ENCODE data around the gene ATP6V1D. TPM values are rescaled to one million over a fixed set of nuclear protein-coding genes. Genes with fewer than 3 reads are reported as not detected.

Gene ATP6V1D
- total and polyA plus RNA-seq, 2 of the 8 experiments (the other 6 are each of a cell fraction or from before 2014, with no cell fraction given), result 45.1 to 76.3 TPM

GRCh38 chr14:67395086-67395875 is 35.7 kb upstream of the ATP6V1D start:
- H3K9ac ChIP-seq (replicated peaks in 1 of 4; ENCODE audit: extremely low read depth in 1 of 4, low read depth in 3 of 4, low read length in 3 of 4), result no peak overlapping the region
- H3K4me3 ChIP-seq (ENCODE audit: extremely low read depth in 1 of 4, insufficient read depth in 2 of 4, low read depth in 3 of 4, low read length in 4 of 4), result no peak overlapping the region
- H3K79me1 ChIP-seq (ENCODE audit: low read depth, low read length), result no peaks in the 10 kb centered on the region
- H2BK12ac ChIP-seq (ENCODE audit: low read depth, low read length), result no peak overlapping the region
- no peak overlapping the region for H3K14ac ChIP-seq (ENCODE audit: insufficient read length)
- H3K27ac ChIP-seq (ENCODE audit: low read depth, low read length), result no peak overlapping the region
- no peak overlapping the region for H2BK20ac ChIP-seq (ENCODE audit: low read length)
- H3K4me2 ChIP-seq (ENCODE audit: insufficient read depth in 1 of 2, low read depth in 2 of 2, low read length in 2 of 2), result no peak overlapping the region
- H2AFZ ChIP-seq (ENCODE audit: low read length), result no peak overlapping the region
- no peak overlapping the region for H2BK120ac ChIP-seq (replicated peaks; ENCODE audit: low read depth, low read length)
- CTCF ChIA-PET (ENCODE audit: partially characterized antibody), result interaction anchor here (1.5 to 1.8 kb wide), 3 partner anchors 12 to 33 kb away, joined by 3 to 6 read pairs (median 4); no protein-coding TSS in a partner anchor
- no peaks in the 10 kb centered on the region for H3K9me3 ChIP-seq (ENCODE audit: insufficient read depth in 2 of 2, low read depth in 1 of 2, low read length in 1 of 2)
- no peak overlapping the region for H4K91ac ChIP-seq (replicated peaks; ENCODE audit: insufficient read length, low read length)
- POLR2A ChIA-PET (ENCODE audit: partially characterized antibody), result interaction anchor here (1.3 kb wide), 1 partner anchor 10 kb away, joined by 4 read pairs; no protein-coding TSS in a partner anchor
- no peak for FAIRE-seq
- H2BK15ac ChIP-seq (ENCODE audit: low read length), result no peak overlapping the region
- H3K4ac ChIP-seq (replicated peaks; ENCODE audit: insufficient read length, low read depth, low read length), result no peak overlapping the region
- no peak overlapping the region for H3K18ac ChIP-seq (ENCODE audit: extremely low read depth, low read length)
- H3K79me2 ChIP-seq (ENCODE audit: control insufficient read depth in 1 of 2, insufficient read depth in 2 of 2, low read length in 2 of 2), result no peaks in the 10 kb centered on the region
- no peaks in the 10 kb centered on the region for H4K20me1 ChIP-seq (replicated peaks in 1 of 2; ENCODE audit: control insufficient read depth in 1 of 2, insufficient read depth in 2 of 2, low read length in 2 of 2)
- no peak overlapping the region for H3K23ac ChIP-seq (ENCODE audit: insufficient read length)
- 87% methylated on average over 16 of the region's 16 CpGs; no CpG with 5 or more reads in 1 of the 2 experiments for WGBS, 2 experiments (ENCODE audit: extremely low coverage in 1 of 2, insufficient coverage in 1 of 2, insufficient read length in 1 of 2, insufficient replicate concordance in 2 of 2, low coverage in 1 of 2, low lambda C conversion rate in 2 of 2, missing lambda C conversion rate in 1 of 2)
- H3K36me3 ChIP-seq (ENCODE audit: control insufficient read depth in 2 of 4, insufficient read depth in 4 of 4, low read length in 3 of 4), result no peaks in the 10 kb centered on the region
- H4K8ac ChIP-seq (ENCODE audit: extremely low read depth, insufficient read depth, low read length), result 0 out of 2 replicates have a peak overlapping the region, but pooled peaks have one; percentile 1
- no peaks in the 10 kb centered on the region for H3K23me2 ChIP-seq (ENCODE audit: low read depth, low read length)
- no peak overlapping the region for H3K56ac ChIP-seq (replicated peaks; ENCODE audit: insufficient read length, low read depth, low read length)
- no peak overlapping the region for H2AK5ac ChIP-seq (ENCODE audit: low read depth, low read length)
- DNase-seq (ENCODE audit: low read depth in 1 of 2, low spot score in 2 of 2), result no peak
- H3K27me3 ChIP-seq (replicated peaks in 1 of 4; ENCODE audit: control insufficient read depth in 3 of 4, extremely low read depth in 1 of 4, insufficient read depth in 3 of 4, low read length in 3 of 4), result no peaks in the 10 kb centered on the region
- no peak overlapping the region for H2BK5ac ChIP-seq (ENCODE audit: low read depth, low read length)
- no peaks in the 10 kb centered on the region; a peak in 1 of 7 replicates for H3K4me1 ChIP-seq (replicated peaks in 1 of 4; ENCODE audit: control insufficient read depth in 3 of 4, insufficient read depth in 4 of 4, low read length in 3 of 4)
- H4K5ac ChIP-seq (ENCODE audit: insufficient read length, low read depth, low read length), result no peak overlapping the region
- no peak for TF ChIP-seq SAP30 (IDR thresholded peaks at IDR 0.05; ENCODE audit: insufficient read depth, insufficient replicate concordance, low read length)
- TF ChIP-seq RAD21 (IDR thresholded peaks at IDR 0.05 in 1 of 2, conservative IDR thresholded peaks at IDR 0.05 in 1 of 2; ENCODE audit: low read depth in 2 of 2, low read length in 2 of 2), result no peak
- no peak for TF ChIP-seq BCL11A (IDR thresholded peaks at IDR 0.05; ENCODE audit: low read depth in 2 of 2, low read length in 2 of 2)
- no peak for TF ChIP-seq EP300 (IDR thresholded peaks at IDR 0.05; ENCODE audit: borderline replicate concordance in 1 of 2, low read depth in 2 of 2, low read length in 2 of 2)
- no peak for TF ChIP-seq CHD2 (IDR thresholded peaks at IDR 0.05; ENCODE audit: low read length)
- TF ChIP-seq TBP (IDR thresholded peaks at IDR 0.05; ENCODE audit: low read depth, low read length), result no peak
- no peak for TF ChIP-seq TCF12 (IDR thresholded peaks at IDR 0.05; ENCODE audit: low read depth, low read length)
- TF ChIP-seq PHF8 (conservative IDR thresholded peaks at IDR 0.05; ENCODE audit: low read depth, low read length), result no peak
- TF ChIP-seq SP1 (IDR thresholded peaks at IDR 0.05; ENCODE audit: low read depth, low read length), result no peak
- TF ChIP-seq HDAC6 (IDR thresholded peaks at IDR 0.05; ENCODE audit: low read depth, low read length), result no peak
- no peak for TF ChIP-seq ATF3 (IDR thresholded peaks at IDR 0.05; ENCODE audit: insufficient read depth, low read depth, low read length)

Data from H1 (cell line).